ENCODE measurements around the gene RGS12.
"Not testable (repeated sequence)": the region's sequence is repeated elsewhere in the genome, so short reads cannot be mapped to it uniquely, and the experiment has no call there.

Gene RGS12

DNA sequence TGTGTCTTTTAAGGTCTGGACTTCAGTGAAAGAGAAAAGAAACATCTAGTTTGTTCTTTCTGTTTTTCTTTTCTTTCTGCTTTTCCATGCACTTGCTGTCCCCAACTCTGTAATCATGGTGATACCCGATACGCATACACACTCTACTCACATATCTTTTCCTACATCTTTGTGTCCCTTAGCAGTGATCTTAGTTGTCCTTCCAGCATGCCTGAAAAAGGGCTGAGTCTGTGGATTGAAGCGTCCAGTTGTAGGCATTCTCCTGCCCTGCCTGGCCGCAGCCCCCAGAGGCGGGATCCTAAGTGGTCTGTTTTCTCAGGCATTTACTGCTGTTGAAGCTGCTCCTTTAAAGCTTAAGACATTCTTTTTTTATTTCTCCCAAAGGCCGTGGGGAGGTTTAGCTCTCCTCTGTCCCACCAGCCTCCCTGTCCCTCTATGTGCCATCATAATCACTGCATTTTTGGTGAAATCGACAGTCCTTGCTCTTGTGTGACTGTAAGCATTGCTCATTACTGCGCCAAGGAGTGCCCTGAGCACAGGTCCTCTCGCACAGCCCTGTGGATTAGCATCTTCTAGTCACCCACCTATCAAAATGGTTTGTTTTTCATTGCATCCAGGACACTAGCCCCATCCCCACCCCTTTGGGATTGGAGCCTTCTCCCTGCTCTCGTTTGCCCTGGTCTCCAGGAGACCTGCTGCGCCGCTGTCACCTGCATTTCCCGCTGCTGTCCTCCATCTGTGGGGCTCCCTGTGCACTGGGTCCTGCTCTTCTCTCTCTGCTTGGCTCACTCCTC, 4.4 kb downstream of the RGS12 start:
- no peak for DNase-seq

DNA sequence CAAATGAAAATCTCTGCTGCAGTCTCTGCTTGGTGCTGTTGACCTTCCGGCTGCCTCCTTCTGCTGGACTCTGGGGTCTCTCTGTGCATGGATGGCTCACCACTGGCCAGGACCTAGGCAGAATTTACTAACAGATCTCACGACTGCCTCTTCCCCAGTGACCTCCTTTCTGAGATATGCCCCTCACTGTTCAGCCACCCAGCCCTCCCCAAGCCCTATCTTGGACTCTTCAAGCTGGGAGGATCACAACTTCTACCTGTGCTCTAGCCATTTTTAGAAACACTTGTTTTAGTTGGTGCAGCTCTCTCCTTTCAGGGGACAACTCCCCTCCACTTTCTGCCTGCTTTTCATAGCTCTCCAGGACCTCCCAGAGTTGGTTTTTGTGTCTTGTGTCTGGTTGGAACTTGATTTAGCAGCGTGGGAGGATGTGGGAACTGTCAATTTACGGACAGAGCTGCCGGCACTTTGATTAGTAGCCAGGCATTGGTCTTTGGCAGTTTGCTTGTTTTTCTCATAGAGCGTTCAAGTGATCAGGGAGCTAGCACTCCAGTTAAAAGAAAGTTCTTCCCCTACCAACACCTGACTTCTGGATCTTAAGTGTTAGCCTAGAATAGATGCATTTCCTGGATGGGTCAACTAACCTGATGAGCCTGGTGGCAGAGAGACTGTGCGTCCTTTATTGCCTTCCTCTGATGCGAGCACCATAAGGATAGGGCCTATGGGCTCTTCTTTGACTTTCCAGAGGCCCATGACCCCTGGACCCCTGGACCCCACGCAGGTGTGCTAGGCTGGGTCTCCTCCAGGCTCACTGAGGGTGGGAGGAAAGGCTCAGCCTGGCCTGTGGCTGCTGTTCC, 6.5 kb downstream of the RGS12 start:
- no peak for DNase-seq

DNA sequence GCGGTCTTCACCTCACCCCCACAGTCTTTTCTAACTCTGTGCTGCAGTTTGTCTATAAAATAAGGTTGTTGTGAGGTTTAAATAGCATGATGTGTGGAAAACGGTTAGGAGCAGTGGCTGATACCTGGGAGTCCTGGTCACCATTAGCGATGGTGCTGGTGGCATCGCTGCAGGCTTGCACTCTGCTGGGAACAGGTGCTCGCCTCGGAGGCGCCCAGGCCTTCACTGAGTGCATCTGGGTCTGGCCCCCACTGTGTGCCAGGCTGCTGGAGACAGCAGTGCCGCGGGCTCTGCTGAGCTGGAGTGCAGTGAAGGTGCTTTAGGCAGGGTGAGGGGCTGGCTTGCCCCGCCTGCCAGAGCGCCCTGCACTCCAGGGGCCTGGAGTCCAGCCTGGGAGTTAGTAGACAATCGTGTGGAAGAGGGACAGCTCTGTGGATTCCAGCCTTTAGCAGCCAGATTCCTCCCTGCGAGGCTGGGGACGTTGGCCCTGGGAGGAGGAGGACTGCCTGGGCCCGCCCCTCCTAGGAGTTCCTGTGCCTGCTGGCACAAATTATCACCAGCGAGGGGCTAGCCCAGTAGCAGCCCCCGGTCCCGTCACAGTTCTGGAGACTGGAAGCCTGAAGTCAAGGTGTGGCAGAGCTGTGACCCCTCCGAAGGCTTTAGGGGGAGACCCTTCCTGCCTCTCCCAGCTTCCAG, 7.3 kb downstream of the RGS12 start:
- DNase-seq, result no peak

DNA sequence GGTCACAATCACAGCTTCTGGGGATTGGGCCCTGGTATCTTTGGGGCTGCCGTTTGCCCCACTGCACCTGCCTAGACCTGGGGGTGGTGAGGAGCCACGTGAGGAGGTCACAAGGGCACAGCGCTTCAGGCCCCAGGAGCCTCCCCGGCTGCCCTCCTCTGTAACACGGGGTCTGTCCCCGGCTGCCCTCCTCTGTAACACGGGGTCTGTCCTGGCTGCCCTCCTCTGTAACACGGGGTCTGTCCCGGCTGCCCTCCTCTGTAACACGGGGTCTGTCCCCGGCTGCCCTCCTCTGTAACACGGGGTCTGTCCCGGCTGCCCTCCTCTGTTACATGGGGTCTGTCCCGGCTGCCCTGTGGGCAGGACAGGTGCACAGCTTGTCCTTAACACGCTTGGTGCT, 8.1 kb downstream of the RGS12 start:
- not testable (repeated sequence) for DNase-seq

DNA sequence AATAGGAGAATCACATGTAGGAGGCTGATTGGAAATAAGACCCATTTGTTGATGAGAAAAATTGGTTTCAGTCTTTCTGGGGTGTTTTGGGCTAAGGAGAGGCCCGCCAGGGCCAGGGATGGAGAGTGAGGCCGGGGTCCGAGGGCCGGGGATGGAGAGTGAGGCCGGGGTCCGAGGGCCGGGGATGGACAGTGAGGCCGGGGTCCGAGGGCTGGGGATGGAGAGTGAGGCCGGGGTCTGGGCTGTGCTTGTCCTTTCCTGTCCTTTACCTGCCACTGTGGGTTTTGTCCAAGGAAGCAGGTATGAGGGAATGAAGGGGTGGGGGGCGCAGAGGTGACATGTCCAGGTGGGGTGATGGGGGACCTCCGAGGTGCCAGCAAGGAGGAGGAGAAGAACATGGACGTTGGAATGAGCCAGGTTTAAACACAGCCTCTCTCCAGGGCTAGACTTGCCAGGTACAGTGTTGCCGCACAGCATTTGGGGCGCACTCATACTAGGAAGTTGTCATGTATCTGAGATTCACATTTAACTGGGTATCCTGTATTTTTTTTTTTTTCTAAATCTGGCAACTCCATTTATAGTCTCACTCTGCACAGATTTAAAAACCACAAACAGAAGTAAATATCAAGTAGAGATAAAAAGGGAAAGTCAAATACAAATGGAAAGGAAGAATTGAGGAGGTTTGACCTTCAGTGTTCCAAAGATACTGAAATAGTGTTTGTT, 8.8 kb downstream of the RGS12 start:
- peak; percentile 23 for DNase-seq

DNA sequence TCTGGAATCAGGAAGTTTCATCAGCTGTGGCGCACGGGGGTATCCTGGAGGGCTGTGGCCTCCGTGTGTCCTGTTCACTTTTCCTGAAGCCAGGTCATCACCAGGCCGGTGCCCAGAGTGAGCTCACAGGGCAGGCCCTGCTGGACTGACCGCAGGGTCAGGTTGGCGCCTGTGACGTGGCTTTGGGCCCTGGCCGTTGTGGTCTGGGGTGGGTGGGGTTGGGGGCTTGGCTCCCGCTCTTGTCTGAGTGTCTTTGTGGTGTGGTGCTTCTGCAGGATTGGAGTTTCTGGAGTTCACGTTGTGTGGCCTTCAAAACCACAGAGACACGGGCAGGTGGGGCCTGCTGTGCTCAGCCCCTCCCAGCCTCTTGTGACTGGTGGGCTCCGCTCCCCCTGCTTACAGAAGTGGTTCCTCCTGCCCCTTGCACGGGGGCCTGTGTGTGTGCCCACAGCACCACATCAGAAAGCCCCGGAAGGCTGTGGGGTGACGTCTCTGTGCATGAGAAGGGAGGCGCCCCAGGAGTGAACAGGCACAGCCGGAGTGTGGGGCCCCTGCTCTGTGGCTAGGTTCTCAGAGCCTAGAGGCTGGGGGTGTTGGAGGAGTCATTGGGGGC, 9.5 kb downstream of the RGS12 start:
- DNase-seq, result peak; percentile 81

DNA sequence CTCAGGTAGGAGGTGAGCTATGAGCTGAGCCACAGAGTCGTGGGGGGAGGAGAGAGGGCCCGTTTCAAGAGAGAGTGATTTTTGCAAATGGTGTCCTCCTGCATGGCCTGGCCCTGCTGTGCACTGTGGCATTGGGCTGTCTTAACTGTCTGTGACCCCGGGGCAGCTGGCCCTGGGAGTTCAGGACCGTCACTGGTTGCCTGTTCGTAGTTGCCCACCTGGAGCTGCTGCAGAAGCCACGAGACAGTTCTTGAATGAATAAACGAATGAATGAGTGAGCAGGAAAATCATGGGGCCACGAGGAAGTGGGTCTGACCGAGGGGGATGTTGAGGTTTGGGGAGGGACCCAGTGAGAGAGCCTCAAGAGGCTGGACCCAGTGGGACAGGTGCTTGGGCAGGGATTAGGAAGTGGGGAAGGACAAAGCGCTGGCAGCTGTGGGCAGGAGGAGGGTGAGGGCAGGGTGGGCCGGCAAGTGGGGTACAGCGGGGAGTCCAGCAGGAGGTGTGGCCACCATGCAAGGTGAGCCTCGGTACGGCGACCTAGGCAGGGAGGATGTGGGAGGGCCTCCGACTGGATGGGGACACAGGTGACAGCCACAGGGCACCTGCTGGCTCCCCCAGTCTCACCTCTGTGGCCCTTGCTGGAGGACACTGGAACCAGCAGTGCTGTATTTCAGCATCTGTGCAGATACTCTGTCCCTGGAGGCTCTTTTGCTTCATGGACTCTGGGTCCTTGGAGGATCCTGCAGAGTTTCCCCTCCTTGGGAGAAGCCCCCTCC, 10.2 kb downstream of the RGS12 start:
- DNase-seq, result peak; percentile 13

DNA sequence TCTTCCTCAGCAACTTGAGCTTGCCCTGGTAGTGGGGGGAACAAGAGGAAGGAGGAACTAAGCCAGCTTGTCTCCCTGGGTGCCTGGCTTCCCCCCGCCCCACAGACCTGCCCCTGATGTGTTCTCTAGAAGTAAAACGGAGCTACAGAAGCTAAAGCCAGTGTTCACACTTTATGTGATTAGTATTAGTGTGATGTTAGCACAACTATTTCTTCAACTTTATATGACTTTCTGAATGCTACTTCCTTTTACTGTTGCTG, 10.7 kb downstream of the RGS12 start:
- no peak for DNase-seq

DNA sequence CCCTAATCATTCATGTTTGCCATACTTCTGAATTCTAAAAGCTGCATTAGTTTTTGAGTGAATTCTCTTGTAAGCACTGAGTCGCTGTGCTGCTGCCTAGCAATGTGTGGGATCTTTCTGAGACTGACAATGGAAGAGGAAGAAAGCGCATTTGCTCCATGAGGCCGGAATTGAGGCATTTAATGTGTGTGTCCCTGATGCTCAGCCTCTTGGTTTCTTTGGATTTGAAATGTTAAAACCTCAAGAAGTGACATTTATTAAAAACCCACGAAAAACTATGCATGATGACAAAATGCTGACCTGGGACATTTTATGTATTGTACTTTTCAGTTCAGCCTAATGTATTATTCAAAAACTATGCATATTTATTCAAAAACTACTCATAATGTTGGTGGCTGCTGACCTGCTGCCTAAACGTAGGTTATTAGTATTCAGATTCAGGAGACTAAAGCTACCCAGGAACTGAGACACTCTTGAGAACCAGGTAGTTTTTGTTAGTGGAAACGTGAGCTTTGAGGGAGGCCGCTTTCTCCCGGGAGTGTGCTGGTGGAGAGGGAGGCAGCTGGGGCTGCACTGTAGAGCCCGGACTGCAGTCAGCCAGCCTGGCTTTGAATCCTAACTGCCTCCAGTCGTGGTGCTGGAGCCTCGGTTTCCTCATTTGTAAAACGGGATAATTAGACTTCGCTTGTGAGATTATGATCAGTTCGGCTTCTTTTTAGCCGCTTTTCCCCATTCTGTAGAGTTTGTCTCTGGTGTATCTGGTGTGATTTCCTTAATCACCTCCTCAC, 11.3 kb downstream of the RGS12 start:
- no peak for DNase-seq

DNA sequence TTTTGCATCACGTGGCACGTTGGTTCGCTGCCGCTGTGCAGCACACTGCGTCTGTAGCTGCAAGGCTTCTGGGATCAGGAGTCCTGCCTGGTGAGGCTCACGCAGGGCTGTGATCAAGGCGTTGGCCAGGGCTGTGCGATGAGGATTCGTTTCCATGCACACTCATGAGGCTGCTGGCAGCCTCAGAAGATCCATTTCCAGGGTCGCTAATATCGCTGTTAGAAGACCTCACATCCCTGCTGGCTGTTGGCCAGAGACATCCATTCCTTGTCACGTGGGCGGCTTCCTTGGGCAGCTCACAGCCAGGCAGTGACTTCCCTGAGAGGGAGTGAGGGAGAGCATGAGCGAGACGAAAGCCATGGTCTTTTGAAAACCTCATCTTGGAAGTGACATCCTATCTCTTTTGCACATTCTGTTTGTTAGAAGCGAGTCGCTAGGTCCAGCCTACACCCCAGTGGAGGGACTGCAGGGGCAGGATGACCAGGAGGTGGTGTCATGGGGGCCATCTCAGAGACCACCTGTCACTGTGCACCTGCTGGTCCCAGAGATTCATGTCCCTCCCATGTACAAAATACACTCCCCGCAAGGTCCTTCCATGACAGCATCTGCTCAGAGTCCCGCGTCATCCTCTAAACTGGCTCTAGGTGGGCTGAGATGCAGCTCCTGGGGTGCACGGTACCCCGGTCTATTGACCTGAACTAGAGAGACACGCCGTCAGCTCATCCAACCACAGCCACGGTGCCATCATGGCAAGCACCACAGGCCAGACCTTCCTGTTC, 12.2 kb downstream of the RGS12 start:
- DNase-seq, result no peak

DNA sequence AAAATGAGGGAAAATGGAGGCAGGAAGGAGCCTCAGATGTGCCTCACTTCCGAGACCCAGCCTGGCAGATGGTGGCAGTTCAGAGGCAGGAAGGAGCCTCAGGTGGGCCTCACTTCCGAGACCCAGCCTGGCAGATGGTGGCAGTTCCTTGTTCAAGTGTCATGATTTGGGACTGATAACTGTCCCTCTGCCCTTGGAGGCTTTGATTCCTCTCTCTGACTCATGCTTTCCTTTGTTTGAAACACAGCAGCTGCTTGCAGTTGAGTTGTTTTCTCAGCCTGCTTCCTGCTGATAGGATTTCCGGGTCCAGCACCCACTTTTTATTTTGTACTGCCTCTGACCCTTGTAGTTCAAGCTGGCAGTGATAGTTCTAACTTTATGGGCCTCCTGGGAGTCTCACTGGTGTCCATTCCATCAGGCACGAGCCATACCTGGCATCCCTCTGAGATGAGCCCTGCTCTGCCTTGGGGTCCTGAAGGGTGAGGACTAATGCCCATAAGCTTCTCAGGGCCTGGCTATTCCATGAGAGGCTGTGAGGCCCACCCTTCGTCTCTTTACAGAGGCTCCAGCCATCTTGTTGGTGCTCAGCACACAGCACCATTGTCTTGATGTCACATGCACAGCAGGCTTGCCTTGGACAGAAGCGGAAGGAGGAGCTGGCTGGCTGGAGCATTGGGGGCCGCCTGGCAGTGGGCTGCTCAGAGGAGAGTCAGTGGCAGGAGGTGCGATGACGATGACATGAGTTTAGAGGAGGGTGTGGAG, 13.0 kb downstream of the RGS12 start:
- peak; percentile 50 for DNase-seq

DNA sequence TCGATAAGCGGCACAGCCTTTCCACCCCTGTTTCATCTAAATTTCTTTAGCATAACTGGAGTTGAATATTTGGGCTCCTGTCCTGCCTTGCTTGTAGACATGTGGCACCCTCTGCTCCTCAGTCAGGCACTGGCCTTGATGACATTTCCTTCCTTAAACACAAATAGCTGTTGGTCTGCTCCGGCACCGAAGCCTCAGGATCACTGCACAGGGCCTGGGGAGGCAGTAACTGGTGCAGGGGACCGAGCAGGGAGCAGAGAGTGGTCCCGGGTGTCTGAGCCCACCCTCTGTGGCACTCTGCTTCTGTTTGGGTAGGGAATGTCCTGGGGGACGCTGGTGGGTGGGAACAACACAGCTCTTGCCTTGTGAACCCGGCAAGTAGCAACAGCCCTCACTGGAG, 13.6 kb downstream of the RGS12 start:
- no peak for DNase-seq

DNA sequence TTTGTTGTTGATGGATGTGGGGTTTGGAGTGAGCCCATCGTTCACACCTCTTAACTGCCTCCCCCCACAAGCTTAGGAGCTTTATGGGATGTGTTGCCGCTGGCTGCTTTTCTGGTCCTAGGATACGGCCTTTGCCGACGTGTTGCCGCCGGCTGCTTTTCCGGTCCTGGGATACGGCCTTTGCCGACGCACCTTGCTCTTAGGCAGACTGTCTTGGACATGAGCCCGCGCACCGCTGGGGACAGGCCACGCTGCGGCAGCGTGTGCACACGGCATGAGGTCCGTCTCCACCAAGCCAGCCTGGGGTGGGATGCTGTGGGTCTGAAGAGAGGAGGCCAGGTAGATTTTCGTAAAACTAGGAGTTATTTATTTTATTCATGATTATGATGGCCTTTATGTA, 14.2 kb downstream of the RGS12 start:
- DNase-seq, result no peak

DNA sequence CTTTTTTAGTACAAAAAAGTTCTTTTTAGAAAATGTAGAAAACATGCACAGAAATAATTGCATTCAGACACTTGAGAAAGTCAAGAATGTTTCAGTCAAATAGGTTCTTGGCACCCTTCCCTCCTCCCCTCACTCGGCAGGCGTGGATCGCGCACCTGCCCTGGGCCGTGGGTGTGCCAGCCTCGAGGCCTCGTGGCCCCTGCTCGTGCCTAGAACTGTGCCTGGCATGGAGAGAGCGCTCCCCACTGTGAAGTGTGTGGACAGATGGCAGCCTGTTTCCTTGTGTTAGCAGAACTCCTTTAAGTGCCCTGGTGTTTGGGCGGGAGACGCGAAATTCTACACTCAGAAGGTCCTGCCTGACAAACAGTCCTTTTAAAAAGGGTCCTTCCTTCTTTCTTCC, 14.7 kb downstream of the RGS12 start:
- DNase-seq, result no peak

DNA sequence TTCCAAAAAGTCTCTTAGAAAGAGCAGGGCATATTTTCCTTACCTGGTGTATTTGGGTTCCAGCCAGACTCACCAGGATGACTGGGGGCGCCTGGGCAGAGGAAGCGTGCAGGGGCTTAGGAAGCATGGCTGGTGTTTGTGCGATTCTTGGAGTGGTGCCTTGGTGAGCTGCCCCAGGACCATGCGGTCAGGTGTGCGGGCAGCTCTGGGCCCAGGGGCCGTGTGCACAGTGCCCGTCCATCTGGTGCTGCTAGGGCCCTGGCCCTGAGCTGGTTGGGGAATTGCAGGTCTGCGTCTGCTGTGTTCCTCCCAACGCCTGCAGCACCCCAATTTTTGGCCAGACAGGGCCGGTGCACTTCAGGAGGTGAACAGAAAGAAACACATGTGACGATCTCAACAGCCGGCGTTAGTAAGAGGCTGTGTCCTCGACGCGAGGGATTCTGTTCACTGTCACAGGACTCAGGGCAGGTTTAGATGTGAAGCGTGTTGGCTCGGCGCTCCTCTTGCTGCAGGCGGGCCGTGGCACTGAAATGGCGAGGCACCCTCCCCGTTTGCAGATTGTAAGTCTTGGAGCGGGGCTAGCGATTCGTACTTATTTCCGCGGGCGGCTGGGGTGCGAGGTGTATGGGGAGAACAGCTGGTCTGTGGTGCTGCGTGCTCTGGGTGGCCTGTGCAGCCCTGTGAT, 15.2 kb downstream of the RGS12 start:
- no peak for DNase-seq

DNA sequence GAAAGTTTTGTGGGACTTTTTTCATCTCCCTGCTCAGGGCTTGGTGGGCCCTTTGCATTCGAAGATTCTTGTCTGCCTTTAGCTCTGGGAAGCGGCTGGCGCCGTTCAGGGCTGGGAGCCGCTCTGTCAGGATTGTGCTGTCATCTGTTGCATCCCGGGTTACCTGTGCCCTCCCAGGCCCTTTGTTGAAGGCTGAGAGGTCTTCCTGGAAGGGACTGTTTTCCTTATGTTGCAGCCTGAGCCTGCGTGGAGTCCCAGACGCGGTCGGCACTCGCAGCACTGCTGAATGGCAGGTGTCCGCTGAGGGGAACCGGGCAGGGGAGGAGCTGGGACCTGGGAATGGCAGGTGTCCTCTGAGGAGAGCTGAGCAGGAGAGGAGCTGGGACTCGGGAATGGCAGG, 15.9 kb downstream of the RGS12 start:
- DNase-seq, result no peak

DNA sequence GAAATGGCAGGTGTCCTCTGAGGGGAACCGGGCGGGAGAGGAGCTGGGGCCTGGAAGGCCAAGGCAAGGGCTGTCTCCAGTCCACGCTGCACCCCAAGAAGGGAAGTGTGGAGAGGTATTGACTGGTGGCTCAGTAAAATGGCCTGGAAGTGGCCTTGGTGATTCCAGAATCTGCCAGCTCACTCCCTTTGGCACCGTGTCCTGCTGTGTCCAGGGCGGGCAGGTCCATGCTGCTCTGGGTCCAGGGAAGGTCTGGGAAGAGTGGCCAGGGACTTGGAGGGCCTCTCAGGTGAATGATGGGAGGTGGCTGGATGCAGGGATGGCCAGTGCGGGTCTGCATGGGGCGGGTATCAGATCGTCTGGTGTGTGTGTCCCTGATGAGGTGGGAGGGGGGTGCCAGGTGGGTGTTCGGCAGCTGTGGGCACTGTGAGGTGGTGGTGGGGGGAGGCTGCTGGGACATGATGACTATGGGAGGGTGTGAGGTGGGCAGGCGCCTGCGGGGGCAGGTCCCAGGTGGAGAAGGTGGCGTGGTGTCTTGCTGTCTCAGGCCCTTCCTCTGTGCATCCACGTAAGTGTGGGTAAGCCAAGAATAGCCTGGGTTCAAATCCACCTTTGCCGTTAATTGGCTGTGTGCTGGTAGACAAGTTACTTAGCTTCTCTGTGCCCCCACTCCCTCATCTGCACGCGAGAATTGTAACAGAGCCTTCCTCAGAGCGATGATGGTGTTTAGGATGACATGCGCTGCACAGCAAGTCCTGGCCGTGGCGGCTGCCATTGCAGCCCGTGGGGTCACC, 17.7 kb downstream of the RGS12 start:
- DNase-seq, result no peak

DNA sequence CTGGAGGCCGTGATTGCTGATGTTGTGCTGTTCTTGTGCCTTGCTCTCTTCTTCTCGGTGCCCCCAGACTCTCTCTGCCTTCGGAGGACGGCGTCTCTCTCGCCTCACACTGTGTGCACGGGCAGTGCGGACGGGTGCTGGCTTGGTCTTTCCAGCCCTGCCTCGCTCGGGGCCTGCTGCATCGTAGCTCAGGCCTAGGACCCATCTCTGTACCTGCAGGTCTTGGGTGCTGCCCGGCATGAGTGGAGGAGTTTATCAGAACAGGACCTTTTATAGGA, 18.2 kb downstream of the RGS12 start:
- DNase-seq, result no peak

Measured in CD4-positive, alpha-beta T cell treated with Interleukin-6 for 4 hours (primary cell).